HepG2 (cell line): ENCODE data around the gene BASP1. TPM values are rescaled to one million over a fixed set of nuclear protein-coding genes. Genes with fewer than 3 reads are reported as not detected.

Experiments used
- ATAC-seq: fragments of 200-7000 bp; cut with Tn5 transposase; 3 replicates; pipeline ENCODE4 v1.9.1; 2020; ENCODE audit warnings: mild to moderate bottlenecking, moderate library complexity
- BruUV-seq: library from RNA; stranded (reverse); fragments of 400-500 nt; replicated peaks from 2 replicates; lab custom pipeline; 2021; lab: Mats Ljungman, UMichigan
- CTCF ChIA-PET: fragments of 300-600 bp; formaldehyde crosslinking; extraction: SDS; loops from one replicate; lab custom pipeline; 2021; ENCODE audit warnings: low total read pairs, inconsistent platforms, low intra/inter-chr PET ratio; lab: Yijun Ruan, JAX
- POLR2A ChIA-PET: fragments of 350-600 bp; sonication (Branson Sonifier 250); formaldehyde crosslinking; loops from one replicate; lab custom pipeline; 2020; ENCODE audit warnings: antibody characterized with exemption, inconsistent platforms; lab: Yijun Ruan, JAX
- DNase-seq: peaks from one replicate; pipeline ENCODE4 v3.0.0-alpha.2; 2015; ENCODE audit warnings: low spot score
- FAIRE-seq: peaks from 3 replicates; lab custom pipeline; 2011; peaks lifted over from hg19 to GRCh38; lab: Jason Lieb, UNC
- H2AFZ ChIP-seq: one replicate; pipeline ENCODE4 v1.6.1; 2011; ENCODE audit warnings: low read length, inconsistent platforms
- H3K27ac ChIP-seq: fragments of 300-600 bp; 3 replicates; pipeline ENCODE4 v1.8.0; 2011; ENCODE audit warnings: mixed run types, mild to moderate bottlenecking, mixed read lengths, low read length, inconsistent platforms; ENCODE audit not compliant: insufficient read depth; ENCODE audit errors: extremely low read length
- H3K27me3 ChIP-seq, 2 experiments: fragments of 200-600 bp in 1 of 2; 2 replicates in 1 of 2; 3 replicates in 1 of 2; pipeline versions ENCODE4 v1.6.0 to v1.8.0; 2011; ENCODE audit warnings: low read length in 2 of 2, mild to moderate bottlenecking in 2 of 2, moderate library complexity in 2 of 2, inconsistent platforms in 1 of 2; ENCODE audit not compliant: insufficient read depth in 2 of 2, control insufficient read depth in 1 of 2
- H3K36me3 ChIP-seq, 2 experiments: fragments of 200-600 bp in 1 of 2; replicated peaks in 1 of 2; 2 replicates in 1 of 2; 3 replicates in 1 of 2; pipeline versions ENCODE4 v1.5.1 to v1.8.0; 2011; ENCODE audit warnings: low read length in 2 of 2, inconsistent platforms in 1 of 2; ENCODE audit not compliant: insufficient read depth in 2 of 2, control insufficient read depth in 1 of 2
- H3K4me1 ChIP-seq: 2 replicates; pipeline ENCODE4 v1.5.1; 2012; ENCODE audit warnings: low read length, inconsistent platforms; ENCODE audit not compliant: insufficient read depth
- H3K4me2 ChIP-seq: 2 replicates; pipeline ENCODE4 v1.6.0; 2011; ENCODE audit warnings: low read depth, low read length, inconsistent platforms
- H3K4me3 ChIP-seq, 3 experiments: fragments of 200-600 bp in 1 of 3; sonication (generic), shearing (Covaris generic) in 1 of 3; replicated peaks in 1 of 3; 2 replicates each; pipeline ENCODE4 v1.5.1; 2011 to 2016; ENCODE audit warnings: low read length in 3 of 3, inconsistent platforms in 2 of 3, low read depth in 2 of 3, mild to moderate bottlenecking in 2 of 3, control low read depth in 1 of 3, mixed read lengths in 1 of 3; ENCODE audit not compliant: insufficient read depth in 1 of 3
- H3K79me2 ChIP-seq: one replicate; pipeline ENCODE4 v1.6.1; 2011; ENCODE audit warnings: low read length, inconsistent platforms; ENCODE audit not compliant: insufficient read depth
- H3K9ac ChIP-seq: 2 replicates; pipeline ENCODE4 v1.6.0; 2011; ENCODE audit warnings: mild to moderate bottlenecking, low read depth, low read length, inconsistent platforms; ENCODE audit not compliant: insufficient read depth
- H3K9me3 ChIP-seq: 2 replicates; pipeline ENCODE4 v1.5.1; 2012; ENCODE audit warnings: mild to moderate bottlenecking, low read length
- H4K20me1 ChIP-seq: 2 replicates; pipeline ENCODE4 v1.6.0; 2011; ENCODE audit warnings: inconsistent platforms, mild to moderate bottlenecking, low read length, moderate library complexity; ENCODE audit not compliant: insufficient read depth
- ARNT2 ChIP-seq: sonication (generic); formaldehyde crosslinking; IDR thresholded peaks from 2 replicates; pipeline ENCODE4 v1.8.0; 2022; ENCODE audit warnings: mild to moderate bottlenecking, low read depth, missing genetic modification reagents, moderate library complexity
- DNMT1 ChIP-seq: sonication (generic); formaldehyde crosslinking; IDR thresholded peaks from 2 replicates; pipeline ENCODE4 v1.5.1; 2020; ENCODE audit warnings: mild to moderate bottlenecking, missing genetic modification reagents
- ETV6 ChIP-seq: sonication (generic); formaldehyde crosslinking; conservative IDR thresholded peaks from 2 replicates; pipeline ENCODE4 v1.4.0; 2020; ENCODE audit warnings: missing genetic modification reagents
- GPN1 ChIP-seq: sonication (generic); formaldehyde crosslinking; IDR thresholded peaks from 2 replicates; pipeline ENCODE4 v1.5.1; 2020; ENCODE audit warnings: missing genetic modification reagents, borderline replicate concordance
- MAFF ChIP-seq: IDR thresholded peaks from 2 replicates; pipeline ENCODE4 v1.6.1; 2011; ENCODE audit warnings: low read depth, low read length, improper control_type of control experiment
- PBX2 ChIP-seq: IDR thresholded peaks from 2 replicates; pipeline ENCODE4 v1.6.1; 2016; ENCODE audit warnings: control low read depth
- RBAK ChIP-seq: sonication (generic); formaldehyde crosslinking; IDR thresholded peaks from 2 replicates; pipeline ENCODE4 v1.5.1; 2020; ENCODE audit warnings: mild to moderate bottlenecking, missing genetic modification reagents
- TAF1 ChIP-seq: sonication (generic); formaldehyde crosslinking; IDR thresholded peaks from 2 replicates; pipeline ENCODE4 v1.4.0; 2020; ENCODE audit warnings: missing genetic modification reagents
- TCF7L2 ChIP-seq: IDR thresholded peaks from 2 replicates; pipeline ENCODE4 v1.6.1; 2011; ENCODE audit warnings: mild to moderate bottlenecking, low read depth, low read length, moderate library complexity
- ZBTB26 ChIP-seq: IDR thresholded peaks from 2 replicates; pipeline ENCODE4 v1.6.1; 2016; ENCODE audit warnings: missing compliant biosample characterization, missing genetic modification reagents, borderline replicate concordance
- ZMYM3 ChIP-seq: sonication (generic); formaldehyde crosslinking; IDR thresholded peaks from 2 replicates; pipeline ENCODE4 v1.5.1; 2020; ENCODE audit warnings: mild to moderate bottlenecking, missing genetic modification reagents
- ZNF160 ChIP-seq: sonication (generic); formaldehyde crosslinking; IDR thresholded peaks from 2 replicates; pipeline ENCODE4 v1.8.0; 2022; ENCODE audit warnings: mild to moderate bottlenecking, inconsistent platforms, missing genetic modification reagents
- ZNF260 ChIP-seq: sonication (generic); formaldehyde crosslinking; IDR thresholded peaks from 2 replicates; pipeline ENCODE4 v1.4.0; 2020; ENCODE audit warnings: missing genetic modification reagents, low read depth, mild to moderate bottlenecking, borderline replicate concordance
- ZNF441 ChIP-seq: sonication (generic); formaldehyde crosslinking; IDR thresholded peaks from 2 replicates; pipeline ENCODE4 v1.7.0; 2021; ENCODE audit warnings: missing genetic modification reagents, borderline replicate concordance
- ZNF543 ChIP-seq: sonication (generic); formaldehyde crosslinking; IDR thresholded peaks from 2 replicates; pipeline ENCODE4 v1.4.0; 2020; ENCODE audit warnings: mild to moderate bottlenecking, missing genetic modification reagents
- ZNF704 ChIP-seq: sonication (generic); formaldehyde crosslinking; IDR thresholded peaks from 2 replicates; pipeline ENCODE4 v1.8.1; 2023; ENCODE audit warnings: mild to moderate bottlenecking, inconsistent platforms, moderate library complexity, missing genetic modification reagents, borderline replicate concordance
- ZNF713 ChIP-seq: sonication (generic); formaldehyde crosslinking; IDR thresholded peaks from 2 replicates; pipeline ENCODE4 v1.4.0; 2020; ENCODE audit warnings: mild to moderate bottlenecking, missing genetic modification reagents
- ZNF761 ChIP-seq: sonication (generic); formaldehyde crosslinking; conservative IDR thresholded peaks from 2 replicates; pipeline ENCODE4 v1.4.0; 2020; ENCODE audit warnings: mild to moderate bottlenecking, missing genetic modification reagents
- ZNF792 ChIP-seq: IDR thresholded peaks from 2 replicates; pipeline ENCODE4 v1.6.1; 2016
- WGBS: methylation state at CpG from one replicate; pipeline ENCODE4 v1.1.6; 2017; ENCODE audit warnings: low lambda C conversion rate; 5-methylcytosine and 5-hydroxymethylcytosine counted together
- in situ Hi-C: cut with HindIII; loops from 2 replicates; pipeline ENCODE4 v1.10.0; 2017; ENCODE audit warnings: low pct_unique_long_range_greater_than_20kb; ENCODE audit not compliant: extremely low pct_ligation_motif_present
- intact Hi-C: fragments of 100-400 bp; cut with micrococcal nuclease; formaldehyde crosslinking; loops from one replicate; pipeline ENCODE4 v1.10.0; 2022; ENCODE audit not compliant: unreplicated experiment
- polyA plus RNA-seq, 8 experiments: library from polyadenylated mRNA; depleted of rRNA in 3 of 8; stranded (reverse) in 7 of 8; unstranded in 1 of 8; fragments of >200 nt; fragmentation: Illumina TruSeq in 4 of 8; extraction: Trizol in 4 of 8; gene quantifications; 2 replicates each; pipeline versions ENCODE4 v1.2.1 to v1.2.3, GENCODE V29; 2011 to 2016; ENCODE audit warnings: low read depth in 4 of 8, missing spikeins in 1 of 8, mixed read lengths in 1 of 8; ENCODE audit not compliant: insufficient read depth in 1 of 8
- total RNA-seq, 5 experiments: library from RNA; depleted of rRNA; stranded (reverse); fragments of >200 nt; fragmentation: Illumina TruSeq; extraction: Trizol; gene quantifications; 2 replicates each; pipeline ENCODE4 v1.2.3, GENCODE V29; 2016; ENCODE audit warnings: low read depth in 1 of 5

Gene BASP1
- total and polyA plus RNA-seq, 2 of the 13 experiments (the other 11 are each of a cell fraction or from before 2014, with no cell fraction given) = 0.04 TPM; not detected in 1

- no TSS peak for BruUV-seq
- Histone ChIP-seq H3K27ac (no peak overlapping the region), H4K20me1 (no peaks in the 10 kb centered on the region), H3K4me3 (no peak overlapping the region), H3K4me2 (no peak overlapping the region), H3K9ac (no peak overlapping the region), H3K27me3 (no peaks in the 10 kb centered on the region; a peak in 1 of 5 replicates), H3K9me3 (no peaks in the 10 kb centered on the region), H3K4me1 (no peaks in the 10 kb centered on the region), H3K36me3 (no peaks in the 10 kb centered on the region), H2AFZ (no peak overlapping the region), H3K79me2 (no peaks in the 10 kb centered on the region)
- no peak for ATAC-seq
- CTCF ChIA-PET = no interaction called here
- FAIRE-seq = no peak
- POLR2A ChIA-PET = no interaction called here
- WGBS = 0% methylated on average over 5 of the region's 5 CpGs
- intact Hi-C loops = no loop called here
- no peak for DNase-seq
- in situ Hi-C loops = no loop called here
- TF ChIP-seq ZNF160 (CRISPR knock-in tag) (no peak), ZNF704 (CRISPR knock-in tag) (no peak), ARNT2 (no peak), ZBTB26 (no peak), RBAK (CRISPR knock-in tag) (no peak), GPN1 (CRISPR knock-in tag) (no peak), ZNF713 (CRISPR knock-in tag) (no peak), ZNF260 (CRISPR knock-in tag) (no peak), TAF1 (CRISPR knock-in tag) (no peak), ZMYM3 (no peak), MAFF (no peak), ZNF761 (CRISPR knock-in tag) (no peak), ZNF792 (no peak), ETV6 (CRISPR knock-in tag) (no peak), PBX2 (CRISPR knock-in tag) (no peak), TCF7L2 (no peak), ZNF441 (CRISPR knock-in tag) (no peak), DNMT1 (CRISPR knock-in tag) (no peak), ZNF543 (CRISPR knock-in tag) (no peak)
These were observed 87.6 kb downstream of the BASP1 start for GRCh38 chr5:17305017-17305416.
